Prostate gland (tissue), 2 donors: Measurements from ENCODE around the gene PANK1. TPM values are rescaled to one million over a fixed set of nuclear protein-coding genes. Genes with fewer than 3 reads are reported as not detected.

Experiments
- DNase-seq: peaks from one replicate; pipeline ENCODE4 v3.0.0-alpha.2; 2019; ENCODE audit warnings: low spot score
- H3K27ac ChIP-seq, 2 donors: fragments of 200-600 bp; sonication (generic); 2 replicates each; pipeline ENCODE4 v1.5.1; 2017 to 2019
- H3K27me3 ChIP-seq: fragments of 200-600 bp; sonication (generic); replicated peaks from 2 replicates; pipeline ENCODE4 v1.5.1; 2019; ENCODE audit not compliant: insufficient read depth
- H3K36me3 ChIP-seq, 2 donors: fragments of 200-600 bp; sonication (generic); 1 replicate in 1 of 2; 2 replicates in 1 of 2; pipeline versions ENCODE4 v1.5.1 to v1.8.1; 2017 to 2019
- H3K4me1 ChIP-seq: fragments of 200-600 bp; sonication (generic); replicated peaks from 2 replicates; pipeline ENCODE4 v1.5.1; 2019
- H3K4me3 ChIP-seq, 2 donors: fragments of 200-600 bp; sonication (generic); 2 replicates each; pipeline ENCODE4 v1.5.1; 2017 to 2019
- H3K9me3 ChIP-seq: fragments of 200-600 bp; sonication (generic); 2 replicates; pipeline ENCODE4 v1.5.1; 2017
- CTCF ChIP-seq, 4 experiments: fragments of 200-600 bp in 2 of 4; fragments of 450-650 bp in 2 of 4; sonication (generic) in 2 of 4; IDR thresholded peaks; 1 replicate in 3 of 4; 2 replicates in 1 of 4; pipeline ENCODE4 v1.5.1; 2016 to 2019; ENCODE audit warnings: antibody characterized with exemption in 4 of 4, mild to moderate bottlenecking in 2 of 4, moderate library complexity in 2 of 4
- POLR2A ChIP-seq: fragments of 450-650 bp; IDR thresholded peaks from one replicate; pipeline ENCODE4 v1.6.1; 2016; ENCODE audit warnings: antibody characterized with exemption, mild to moderate bottlenecking
- POLR2AphosphoS5 ChIP-seq: sonication (generic); formaldehyde crosslinking; IDR thresholded peaks from one replicate; pipeline ENCODE4 v1.6.1; 2017; ENCODE audit warnings: antibody characterized with exemption
- WGBS: methylation state at CpG from one replicate; pipeline ENCODE4 v1.1.5; 2018; 5-methylcytosine and 5-hydroxymethylcytosine counted together
- intact Hi-C: fragments of 100-400 bp; cut with DNase I; formaldehyde crosslinking; loops from one replicate; pipeline ENCODE4 v1.14.2; 2022
- total RNA-seq, 2 donors: library from RNA; depleted of rRNA; stranded (reverse); fragments of >200 nt; gene quantifications; one replicate each; pipeline ENCODE4 v1.1.0, GENCODE V29; 2016

The PANK1 gene
- total RNA-seq, 2 donors from 2014 or later, result 3.1 to 16.0 TPM

GRCh38 chr10:89588671-89589070, 56.4 kb downstream of the PANK1 start:
- H3K9me3 ChIP-seq, result no peaks in the 10 kb centered on the region
- no peak for DNase-seq
- no peaks in the 10 kb centered on the region for H3K4me1 ChIP-seq
- H3K27me3 ChIP-seq, result no peaks in the 10 kb centered on the region
- H3K36me3 ChIP-seq, result no peaks in the 10 kb centered on the region
- TF ChIP-seq POLR2AphosphoS5, result no peak
- no peak for TF ChIP-seq POLR2A
- TF ChIP-seq CTCF (IDR thresholded peaks at IDR 0.05), result no peak
- H3K27ac ChIP-seq, result no peak overlapping the region
- H3K4me3 ChIP-seq, result no peak overlapping the region
- intact Hi-C loops, result no loop called here
- 94% methylated on average over 3 of the region's 3 CpGs for WGBS

- WGBS, result 89% methylated on average over 1 of the region's 1 CpG
- no peak for DNase-seq
- Histone ChIP-seq H3K9me3 (no peaks in the 10 kb centered on the region), H3K4me1 (no peaks in the 10 kb centered on the region), H3K27me3 (no peaks in the 10 kb centered on the region), H3K4me3 (no peak overlapping the region), H3K27ac (no peak overlapping the region), H3K36me3 (no peaks in the 10 kb centered on the region)
- intact Hi-C loops, result no loop called here
- TF ChIP-seq POLR2AphosphoS5, result no peak
- no peak for TF ChIP-seq CTCF (IDR thresholded peaks at IDR 0.05)
- TF ChIP-seq POLR2A, result no peak
Measured at GRCh38 chr10:89582022-89582421, 63.0 kb downstream of the PANK1 start.

GRCh38 chr10:89580243-89580642, 64.8 kb downstream of the PANK1 start:
- Histone ChIP-seq H3K27ac (no peak overlapping the region), H3K27me3 (no peaks in the 10 kb centered on the region), H3K9me3 (no peaks in the 10 kb centered on the region), H3K36me3 (no peaks in the 10 kb centered on the region), H3K4me1 (no peaks in the 10 kb centered on the region), H3K4me3 (no peak overlapping the region)
- 88% methylated on average over 4 of the region's 4 CpGs for WGBS
- TF ChIP-seq CTCF (IDR thresholded peaks at IDR 0.05), result no peak
- TF ChIP-seq POLR2A, result no peak
- no peak for TF ChIP-seq POLR2AphosphoS5
- intact Hi-C loops, result no loop called here
- no peak for DNase-seq

GRCh38 chr10:89576696-89577095, 68.3 kb downstream of the PANK1 start:
- TF ChIP-seq CTCF (IDR thresholded peaks at IDR 0.05) (no peak), POLR2AphosphoS5 (no peak), POLR2A (no peak)
- WGBS, result 83% methylated on average over 2 of the region's 2 CpGs
- no peak for DNase-seq

GRCh38 chr10:89576022-89576421, 69.0 kb downstream of the PANK1 start:
- no peaks in the 10 kb centered on the region for H3K9me3 ChIP-seq
- H3K27ac ChIP-seq, result no peak overlapping the region
- no peaks in the 10 kb centered on the region for H3K36me3 ChIP-seq
- no peaks in the 10 kb centered on the region for H3K4me1 ChIP-seq
- H3K4me3 ChIP-seq, result no peak overlapping the region
- DNase-seq, result no peak
- intact Hi-C loops, result loop anchor here (5.0 kb wide), 1 partner anchor 141 kb away; no protein-coding TSS in a partner anchor
- no peaks in the 10 kb centered on the region for H3K27me3 ChIP-seq
- 72% methylated on average over 3 of the region's 3 CpGs for WGBS
- TF ChIP-seq POLR2A (no peak), CTCF (IDR thresholded peaks at IDR 0.05) (no peak), POLR2AphosphoS5 (no peak)

More at GRCh38 chr10:89576696-89577095, 68.3 kb downstream of the PANK1 start:
- intact Hi-C loops, result loop anchor here (5.0 kb wide), 1 partner anchor 141 kb away; no protein-coding TSS in a partner anchor
- Histone ChIP-seq H3K4me3 (no peak overlapping the region), H3K9me3 (no peaks in the 10 kb centered on the region), H3K36me3 (no peaks in the 10 kb centered on the region), H3K27me3 (no peaks in the 10 kb centered on the region), H3K27ac (no peak overlapping the region), H3K4me1 (no peaks in the 10 kb centered on the region)
